Keratinocyte (primary cell): ENCODE measurements around the gene SLC37A1. TPM values are rescaled to one million over a fixed set of nuclear protein-coding genes. Genes with fewer than 3 reads are reported as not detected.
"Not testable (repeated sequence)": the region's sequence is repeated elsewhere in the genome, so short reads cannot be mapped to it uniquely, and the experiment has no call there.

Experiments
- DNase-seq: peaks from one replicate; pipeline ENCODE4 v3.0.0-alpha.2; 2011; ENCODE audit warnings: low read depth, missing footprints, low spot score
- FAIRE-seq: peaks from 2 replicates; lab custom pipeline; 2011; peaks lifted over from hg19 to GRCh38; lab: Jason Lieb, UNC
- H2AFZ ChIP-seq: 2 replicates; pipeline ENCODE4 v1.6.0; 2012; ENCODE audit warnings: low read length, control low read depth, inconsistent platforms; ENCODE audit not compliant: control insufficient read depth
- H3K27ac ChIP-seq: 2 replicates; pipeline ENCODE4 v1.5.1; 2011; ENCODE audit warnings: low read length; ENCODE audit not compliant: control insufficient read depth, insufficient read depth
- H3K27me3 ChIP-seq: 3 replicates; pipeline ENCODE4 v1.6.0; 2011; ENCODE audit warnings: low read length; ENCODE audit not compliant: control insufficient read depth, insufficient read depth; ENCODE audit errors: extremely low read depth
- H3K36me3 ChIP-seq, 2 experiments: 2 replicates in 1 of 2; 3 replicates in 1 of 2; pipeline ENCODE4 v1.5.1; 2011; ENCODE audit warnings: low read length in 2 of 2, mild to moderate bottlenecking in 1 of 2; ENCODE audit not compliant: control insufficient read depth in 2 of 2, insufficient read depth in 2 of 2; ENCODE audit errors: extremely low read depth in 1 of 2
- H3K4me1 ChIP-seq: 3 replicates; pipeline ENCODE4 v1.5.1; 2011; ENCODE audit warnings: low read length; ENCODE audit not compliant: control insufficient read depth, insufficient read depth; ENCODE audit errors: extremely low read depth
- H3K4me2 ChIP-seq: 3 replicates; pipeline ENCODE4 v1.6.0; 2011; ENCODE audit warnings: low read depth, low read length; ENCODE audit not compliant: control insufficient read depth, insufficient read depth; ENCODE audit errors: extremely low read depth
- H3K4me3 ChIP-seq, 3 experiments: fragments of 200-600 bp in 1 of 3; sonication (generic) in 1 of 3; 2 replicates in 2 of 3; 3 replicates in 1 of 3; pipeline ENCODE4 v1.5.1; 2011 to 2016; ENCODE audit warnings: low read length in 3 of 3, mild to moderate bottlenecking in 3 of 3, control low read depth in 2 of 3, inconsistent platforms in 1 of 3, low read depth in 1 of 3, mixed read lengths in 1 of 3, mixed run types in 1 of 3, moderate library complexity in 1 of 3; ENCODE audit not compliant: control insufficient read depth in 2 of 3, insufficient read depth in 2 of 3; ENCODE audit errors: extremely low read depth in 1 of 3
- H3K79me2 ChIP-seq: 2 replicates; pipeline ENCODE4 v1.6.0; 2012; ENCODE audit warnings: low read length; ENCODE audit not compliant: control insufficient read depth, insufficient read depth
- H3K9ac ChIP-seq: 3 replicates; pipeline ENCODE4 v1.6.0; 2011; ENCODE audit warnings: low read length; ENCODE audit not compliant: control insufficient read depth, insufficient read depth; ENCODE audit errors: extremely low read depth
- H3K9me1 ChIP-seq: 3 replicates; pipeline ENCODE4 v1.6.0; 2011; ENCODE audit warnings: low read length; ENCODE audit not compliant: control insufficient read depth, insufficient read depth; ENCODE audit errors: extremely low read depth
- H3K9me3 ChIP-seq: 2 replicates; pipeline ENCODE4 v1.5.1; 2012; ENCODE audit warnings: low read depth, low read length; ENCODE audit not compliant: control insufficient read depth
- H4K20me1 ChIP-seq: 3 replicates; pipeline ENCODE4 v1.6.0; 2011; ENCODE audit warnings: low read length; ENCODE audit not compliant: control insufficient read depth, insufficient read depth; ENCODE audit errors: extremely low read depth
- EZH2 ChIP-seq: IDR thresholded peaks from one replicate; pipeline ENCODE4 v1.6.1; 2012; ENCODE audit warnings: inconsistent platforms, mild to moderate bottlenecking, low read length, moderate library complexity
- dilution Hi-C: fragments of 300-500 bp; cut with MboI; formaldehyde crosslinking; loops from one replicate; pipeline ENCODE4 v1.7.0; 2020; ENCODE audit warnings: low sequenced_read_pairs; ENCODE audit not compliant: extremely low pct_ligation_motif_present
- polyA plus RNA-seq, 5 experiments: library from polyadenylated mRNA; depleted of rRNA in 3 of 5; stranded (reverse) in 3 of 5; stranded (forward) in 1 of 5; unstranded in 1 of 5; fragments of >200 nt; gene quantifications; 1 replicate in 1 of 5; 2 replicates in 3 of 5; 3 replicates in 1 of 5; pipeline versions ENCODE4 v1.2.1 to v1.2.3, GENCODE V29; 2011 to 2012; ENCODE audit warnings: missing spikeins in 2 of 5, low read depth in 1 of 5, low replicate concordance in 1 of 5
- TF ChIP-seq, protein P1 (sequence below), 3 experiments: IDR thresholded peaks in 1 of 3; conservative IDR thresholded peaks in 1 of 3; optimal IDR thresholded peaks in 1 of 3; 2 replicates in 2 of 3; 3 replicates in 1 of 3; pipeline versions ENCODE3 to v1.5.1; 2011; ENCODE audit warnings: low read length in 3 of 3, mild to moderate bottlenecking in 3 of 3, moderate library complexity in 2 of 3, control low read depth in 1 of 3, inconsistent platforms in 1 of 3; ENCODE audit not compliant: insufficient read depth in 2 of 3; ENCODE audit errors: extremely low read depth in 1 of 3

The SLC37A1 gene
- polyA plus RNA-seq, 1 donor (not counting 4 experiments of a cell fraction or from before 2014, with no cell fraction given), result 4.1 TPM

DNA sequence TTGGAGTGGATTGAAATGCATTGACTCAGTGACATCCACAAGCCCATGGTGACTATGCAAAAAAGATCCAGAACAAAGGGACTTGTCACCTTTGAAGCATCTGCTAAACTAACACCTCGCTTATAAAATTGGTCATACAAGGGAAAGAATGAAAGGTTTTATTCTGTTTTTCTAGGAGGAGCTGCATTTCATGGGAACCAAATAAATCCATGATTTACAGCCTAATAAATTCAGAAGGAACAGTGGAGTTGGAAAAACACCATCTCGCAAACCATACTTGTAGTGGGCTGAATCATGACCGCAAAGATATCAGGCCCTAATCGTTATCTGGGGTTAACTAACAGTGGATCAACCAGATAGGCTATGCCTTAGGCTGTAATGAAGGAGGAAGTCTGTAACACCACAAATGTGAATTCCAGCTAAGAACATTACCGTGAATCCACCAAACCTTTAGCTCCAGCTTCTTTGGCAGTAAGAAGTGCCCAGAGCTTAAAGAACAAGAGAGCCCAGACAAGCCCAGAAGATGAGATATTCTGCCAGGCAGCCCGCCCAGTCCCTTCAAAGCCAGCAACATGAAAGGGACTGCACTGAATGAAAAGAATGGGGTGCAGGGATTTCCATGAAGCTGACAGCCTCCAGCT is 45.0 kb upstream of the SLC37A1 start:
- dilution Hi-C loops, result no loop called here
- DNase-seq, result no peak
- H3K9me3 ChIP-seq, result no peaks in the 10 kb centered on the region
- FAIRE-seq, result no peak
- no peaks in the 10 kb centered on the region for H3K36me3 ChIP-seq
- no peak overlapping the region for H3K4me3 ChIP-seq
- no peak for TF ChIP-seq EZH2
- TF ChIP-seq, protein P1, sequence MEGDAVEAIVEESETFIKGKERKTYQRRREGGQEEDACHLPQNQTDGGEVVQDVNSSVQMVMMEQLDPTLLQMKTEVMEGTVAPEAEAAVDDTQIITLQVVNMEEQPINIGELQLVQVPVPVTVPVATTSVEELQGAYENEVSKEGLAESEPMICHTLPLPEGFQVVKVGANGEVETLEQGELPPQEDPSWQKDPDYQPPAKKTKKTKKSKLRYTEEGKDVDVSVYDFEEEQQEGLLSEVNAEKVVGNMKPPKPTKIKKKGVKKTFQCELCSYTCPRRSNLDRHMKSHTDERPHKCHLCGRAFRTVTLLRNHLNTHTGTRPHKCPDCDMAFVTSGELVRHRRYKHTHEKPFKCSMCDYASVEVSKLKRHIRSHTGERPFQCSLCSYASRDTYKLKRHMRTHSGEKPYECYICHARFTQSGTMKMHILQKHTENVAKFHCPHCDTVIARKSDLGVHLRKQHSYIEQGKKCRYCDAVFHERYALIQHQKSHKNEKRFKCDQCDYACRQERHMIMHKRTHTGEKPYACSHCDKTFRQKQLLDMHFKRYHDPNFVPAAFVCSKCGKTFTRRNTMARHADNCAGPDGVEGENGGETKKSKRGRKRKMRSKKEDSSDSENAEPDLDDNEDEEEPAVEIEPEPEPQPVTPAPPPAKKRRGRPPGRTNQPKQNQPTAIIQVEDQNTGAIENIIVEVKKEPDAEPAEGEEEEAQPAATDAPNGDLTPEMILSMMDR (optimal IDR thresholded peaks at IDR 0.05 in 1 of 3, IDR thresholded peaks at IDR 0.05 in 1 of 3, conservative IDR thresholded peaks at IDR 0.05 in 1 of 3; ENCODE audit: extremely low read depth in 1 of 3, insufficient read depth in 2 of 3, low read length in 3 of 3), result no peak
- no peaks in the 10 kb centered on the region for H4K20me1 ChIP-seq
- no peaks in the 10 kb centered on the region for H3K27me3 ChIP-seq
- no peaks in the 10 kb centered on the region for H3K79me2 ChIP-seq
- H3K9me1 ChIP-seq, result no peaks in the 10 kb centered on the region
- no peak overlapping the region for H3K4me2 ChIP-seq
- H3K4me1 ChIP-seq, result peaks cover 10% of the 10 kb centered on the region
- no peak overlapping the region for H2AFZ ChIP-seq
- H3K9ac ChIP-seq, result no peak overlapping the region
- no peak overlapping the region for H3K27ac ChIP-seq

DNA sequence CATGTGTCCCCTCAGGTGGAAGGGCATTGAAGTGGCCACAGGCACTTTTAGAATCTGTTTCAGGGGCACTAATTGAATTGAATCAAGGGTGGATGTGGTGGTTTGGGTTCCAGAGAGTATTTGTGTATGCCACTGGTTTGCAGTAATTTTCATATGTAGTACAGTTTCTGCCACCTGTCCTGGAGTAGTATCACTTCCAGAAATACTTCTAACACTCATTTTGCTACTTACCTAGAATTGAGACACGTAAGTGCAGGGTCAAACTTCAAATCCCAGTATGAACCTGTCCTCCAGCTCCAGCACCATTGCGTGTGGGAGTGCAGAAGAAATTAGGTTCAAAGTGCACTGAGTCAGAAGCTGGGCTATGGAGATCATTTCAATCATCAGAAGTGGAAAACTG is 44.4 kb upstream of the SLC37A1 start:
- Histone ChIP-seq H3K79me2 (no peaks in the 10 kb centered on the region), H3K27me3 (no peaks in the 10 kb centered on the region), H3K4me1 (peaks cover 16% of the 10 kb centered on the region), H3K4me3 (no peak overlapping the region), H3K9me1 (no peaks in the 10 kb centered on the region), H3K9me3 (no peaks in the 10 kb centered on the region), H4K20me1 (no peaks in the 10 kb centered on the region), H3K9ac (no peak overlapping the region), H3K27ac (no peak overlapping the region), H3K36me3 (no peaks in the 10 kb centered on the region), H3K4me2 (no peak overlapping the region), H2AFZ (no peak overlapping the region)
- FAIRE-seq (no peak), DNase-seq (no peak)
- dilution Hi-C loops, result no loop called here
- TF ChIP-seq, protein P1 (optimal IDR thresholded peaks at IDR 0.05 in 1 of 3, IDR thresholded peaks at IDR 0.05 in 1 of 3, conservative IDR thresholded peaks at IDR 0.05 in 1 of 3; ENCODE audit: extremely low read depth in 1 of 3, insufficient read depth in 2 of 3, low read length in 3 of 3), result no peak
- no peak for TF ChIP-seq EZH2

DNA sequence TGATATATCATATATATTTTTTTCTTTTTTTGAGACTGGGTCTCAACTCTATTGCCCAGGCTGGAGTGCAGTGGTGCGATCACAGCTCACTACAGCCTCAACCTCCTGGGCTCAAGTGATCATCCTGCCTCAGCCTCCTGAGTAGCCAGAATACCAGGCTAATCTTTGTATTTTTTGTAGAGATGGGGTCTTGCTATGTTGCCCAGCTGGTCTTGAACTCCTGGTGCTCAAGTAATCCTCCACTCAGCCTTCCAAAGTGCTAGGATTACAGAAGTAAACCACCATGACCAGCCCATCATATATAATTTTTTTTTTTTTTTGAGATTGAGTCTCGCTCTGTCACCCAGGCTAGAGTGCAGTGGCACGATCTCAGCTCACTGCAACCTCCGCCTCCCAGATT is 43.9 kb upstream of the SLC37A1 start:
- peaks cover 21% of the 10 kb centered on the region for H3K4me1 ChIP-seq
- not testable (repeated sequence) for FAIRE-seq

More for the DNA sequence above, 43.9 kb upstream of the SLC37A1 start:
- H3K9ac ChIP-seq, H3K4me3 ChIP-seq, DNase-seq, H3K9me1 ChIP-seq, H3K27ac ChIP-seq, H3K9me3 ChIP-seq, dilution Hi-C loops, H4K20me1 ChIP-seq, H2AFZ ChIP-seq, H3K36me3 ChIP-seq, H3K27me3 ChIP-seq, H3K79me2 ChIP-seq, H3K4me2 ChIP-seq: not testable (repeated sequence)
